ENCODE results near the gene RGL1.

The RGL1 gene

GRCh38 chr1:183821889-183822611 lies 17.1 kb downstream of the RGL1 start:
- DNase-seq (ENCODE audit: low read depth): no peak

DNA sequence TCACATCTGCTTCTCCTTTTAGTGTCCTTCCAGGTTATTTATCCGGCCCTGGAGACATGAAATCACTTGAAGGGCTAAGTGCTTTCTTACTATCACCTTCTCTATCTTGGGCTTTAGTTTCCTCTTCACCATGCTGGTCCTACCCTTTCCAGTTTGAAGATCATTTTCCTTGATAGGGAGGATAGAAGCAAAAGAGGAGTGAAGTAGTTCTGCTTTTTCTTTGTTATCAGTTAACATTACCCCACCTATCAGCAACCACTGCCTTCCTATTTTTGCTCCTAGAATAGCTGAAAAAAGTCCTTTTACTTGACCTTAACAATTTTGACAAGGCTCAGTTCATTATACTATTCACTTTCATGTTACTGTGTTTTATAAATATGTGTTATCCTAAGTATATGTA lies 19.4 kb downstream of the RGL1 start:
- no peak for DNase-seq (ENCODE audit: low read depth)

GRCh38 chr1:183827801-183828200 lies 22.9 kb downstream of the RGL1 start:
- DNase-seq (ENCODE audit: low read depth): no peak

GRCh38 chr1:183830389-183830788 lies 25.5 kb downstream of the RGL1 start:
- no peak for DNase-seq (ENCODE audit: low read depth)

GRCh38 chr1:183831311-183831710 lies 26.4 kb downstream of the RGL1 start:
- DNase-seq (ENCODE audit: low read depth): no peak

DNA sequence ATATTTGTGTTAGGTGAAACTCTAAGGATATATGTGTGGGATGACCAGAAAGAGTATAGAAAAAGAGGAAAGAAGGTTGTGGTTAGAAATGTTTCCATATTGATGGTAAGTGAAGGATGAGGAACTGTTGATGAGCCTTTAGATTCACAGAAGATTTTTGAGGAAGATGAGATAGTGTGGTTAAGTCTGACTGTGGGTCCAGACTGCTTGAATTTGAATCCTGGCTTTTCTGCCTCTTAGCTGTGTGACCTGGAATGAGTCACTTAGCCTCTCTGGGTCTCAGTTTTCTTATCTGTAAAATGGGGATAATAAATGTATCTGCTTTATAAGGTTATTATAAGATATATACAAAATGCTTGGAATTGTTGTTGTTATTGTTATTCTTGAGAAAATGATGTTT lies 27.5 kb downstream of the RGL1 start:
- DNase-seq (ENCODE audit: low read depth): no peak

GRCh38 chr1:183834568-183834967 lies 29.6 kb downstream of the RGL1 start:
- no peak for DNase-seq (ENCODE audit: low read depth)

- no peak for DNase-seq (ENCODE audit: low read depth)
Measured at GRCh38 chr1:183836598-183836997, 31.7 kb downstream of the RGL1 start.

- DNase-seq (ENCODE audit: low read depth): no peak
Measured at GRCh38 chr1:183837062-183837461, 32.1 kb downstream of the RGL1 start.

DNA sequence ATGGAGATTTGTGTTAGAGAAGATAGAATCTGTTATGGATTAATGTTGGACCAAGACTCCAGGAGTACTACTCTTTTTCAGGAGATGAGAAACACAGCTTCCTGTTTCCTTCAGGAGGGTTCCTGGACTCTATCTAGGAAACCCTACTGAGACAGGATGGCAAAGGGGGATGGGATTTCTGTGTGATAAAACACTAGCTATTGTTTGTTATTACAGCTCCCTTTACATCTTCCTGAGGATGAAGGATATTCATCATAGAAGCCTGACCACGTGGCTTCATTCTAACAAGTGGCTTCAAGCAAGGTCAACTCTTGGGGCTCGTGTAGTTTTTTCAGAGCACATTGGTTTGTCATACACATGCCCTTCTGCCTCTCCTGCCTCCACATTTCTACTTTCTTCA lies 33.3 kb downstream of the RGL1 start:
- no peak for DNase-seq (ENCODE audit: low read depth)

DNA sequence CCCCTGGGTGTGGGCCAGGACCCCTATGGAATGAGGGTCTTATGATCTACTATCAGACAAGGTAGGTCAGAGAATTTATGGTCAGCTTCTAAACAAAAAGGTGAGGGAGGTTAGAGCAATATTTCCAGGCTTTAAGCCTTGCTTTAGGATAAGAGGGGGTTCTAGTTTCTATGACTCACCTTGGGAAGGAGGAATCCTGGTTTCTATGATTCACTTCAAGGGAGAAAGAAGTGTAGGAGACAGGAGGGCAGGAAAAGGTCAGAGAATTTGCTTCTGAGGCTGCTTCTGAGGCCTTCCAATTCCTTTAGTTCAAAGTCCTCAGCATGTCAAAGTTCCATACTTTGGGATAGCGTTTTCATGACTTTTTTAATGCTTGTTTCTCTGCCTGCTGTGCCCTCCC lies 35.2 kb downstream of the RGL1 start:
- no peak for DNase-seq (ENCODE audit: low read depth)

- DNase-seq (ENCODE audit: low read depth): no peak
Measured at GRCh38 chr1:183841550-183841949, 36.6 kb downstream of the RGL1 start.

DNA sequence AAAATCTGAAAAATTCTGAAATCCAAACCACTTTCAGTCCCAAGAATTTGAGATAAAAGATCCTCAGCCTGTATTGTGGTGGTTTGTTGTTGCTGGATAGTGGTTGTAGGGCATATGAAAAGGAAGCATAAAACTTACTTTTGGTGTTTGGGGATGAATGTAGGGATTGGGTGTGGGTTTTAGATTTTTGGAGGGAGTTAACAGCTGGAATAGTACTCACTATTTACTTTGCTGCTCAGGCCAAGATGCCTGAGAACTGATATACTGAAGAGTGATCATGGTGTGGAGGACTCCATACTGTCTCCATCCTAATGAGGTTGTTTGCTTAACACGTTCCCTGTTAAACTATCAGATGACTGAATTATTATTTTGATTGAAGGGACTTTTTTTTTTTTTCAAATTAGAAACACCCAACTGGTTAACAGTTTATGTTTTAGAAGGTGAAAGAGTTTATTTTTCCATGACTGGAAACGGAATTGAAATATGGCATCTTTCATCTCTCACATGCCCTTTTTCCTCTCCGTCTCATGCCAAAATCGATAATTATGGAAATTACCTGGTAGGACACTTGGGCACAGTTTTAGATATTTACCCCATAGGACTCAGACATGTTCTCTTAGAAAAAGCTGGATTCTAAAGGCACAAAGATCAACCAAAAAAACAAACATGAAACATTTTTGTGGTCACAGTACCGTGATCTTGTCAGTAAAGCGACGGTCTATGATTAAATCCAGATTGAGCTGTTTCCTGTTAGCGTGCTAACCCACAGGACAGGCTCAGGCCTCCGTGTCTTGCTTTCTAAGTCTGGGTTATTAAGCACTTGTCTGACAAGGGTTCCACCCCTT lies 37.3 kb downstream of the RGL1 start:
- peak; percentile 91 for DNase-seq (ENCODE audit: low read depth)

DNA sequence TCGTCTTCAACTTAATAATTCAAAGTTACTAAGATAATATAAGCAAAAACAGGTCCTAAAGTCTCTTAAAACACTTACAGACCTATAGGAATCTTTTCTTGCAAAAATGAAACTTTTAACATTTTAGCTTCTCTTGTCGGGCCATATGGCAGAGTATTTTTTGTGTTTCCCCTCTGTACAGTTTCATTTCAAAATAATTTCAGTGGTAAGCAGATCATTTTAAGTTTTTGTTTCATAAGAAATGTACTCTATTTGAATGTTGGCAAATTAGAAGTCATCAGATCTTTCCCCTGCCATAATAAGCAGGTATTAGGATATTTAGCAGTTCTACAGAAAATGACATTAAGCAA lies 37.9 kb downstream of the RGL1 start:
- DNase-seq (ENCODE audit: low read depth): no peak

DNA sequence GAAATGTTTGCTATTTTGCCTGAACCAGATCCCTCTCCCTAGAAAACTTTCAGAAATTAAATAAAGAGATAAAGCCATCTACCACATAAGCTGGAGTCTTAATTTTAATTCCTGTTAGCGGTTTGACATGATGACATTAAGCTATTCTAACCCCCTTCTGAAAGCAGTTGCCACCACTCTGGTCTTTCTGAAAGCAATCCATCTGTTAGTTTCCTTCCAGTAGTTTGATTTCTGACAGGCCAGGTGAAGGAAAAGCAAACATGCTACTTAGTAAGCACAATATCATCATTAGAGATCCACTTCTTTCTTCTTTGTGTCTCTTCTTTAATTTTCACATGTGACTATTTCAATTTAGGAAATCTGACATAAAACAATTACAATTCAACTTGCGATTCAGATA lies 39.9 kb downstream of the RGL1 start:
- no peak for DNase-seq (ENCODE audit: low read depth)

- DNase-seq (ENCODE audit: low read depth): no peak
Measured at GRCh38 chr1:183845681-183846080, 40.8 kb downstream of the RGL1 start.

DNA sequence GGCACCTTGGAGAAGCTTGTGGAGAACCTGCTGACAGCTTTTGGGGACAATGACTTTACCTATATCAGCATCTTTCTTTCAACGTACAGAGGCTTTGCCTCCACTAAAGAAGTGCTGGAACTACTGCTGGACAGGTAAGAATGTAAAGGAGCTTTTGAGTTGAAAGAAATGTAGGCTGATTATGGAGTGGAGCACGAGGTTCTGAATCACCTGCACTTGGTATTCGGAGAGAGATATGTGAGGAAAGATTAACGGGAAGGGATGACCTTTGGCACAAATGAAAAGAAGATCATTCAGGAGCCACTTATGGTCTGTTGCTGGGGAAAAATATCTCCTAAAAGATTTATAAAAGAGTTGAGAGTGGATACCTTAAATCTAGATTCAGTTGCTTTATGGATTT lies 42.7 kb downstream of the RGL1 start:
- DNase-seq (ENCODE audit: low read depth): no peak

DNA sequence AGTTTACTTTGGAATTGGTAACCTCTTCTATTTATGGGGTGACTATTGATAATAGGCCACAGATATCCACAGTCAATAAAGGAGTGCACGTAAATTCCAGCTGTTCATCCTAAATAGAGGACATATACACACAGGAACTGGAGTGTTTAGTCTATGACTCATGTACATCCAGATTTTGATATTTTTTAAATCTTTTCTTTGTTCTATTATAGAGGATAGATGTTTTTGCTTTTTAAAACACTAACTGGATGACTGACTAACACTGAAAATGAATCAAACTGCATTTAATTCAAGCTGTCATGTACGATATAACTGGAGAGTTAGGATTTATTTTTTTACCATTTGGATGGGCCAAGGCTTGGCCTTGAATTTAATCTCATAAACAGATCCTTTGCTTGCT lies 45.9 kb downstream of the RGL1 start:
- no peak for DNase-seq (ENCODE audit: low read depth)

- no peak for DNase-seq (ENCODE audit: low read depth)
Measured at GRCh38 chr1:183859119-183859518, 54.2 kb downstream of the RGL1 start.

- peak; percentile 49 for DNase-seq (ENCODE audit: low read depth)
Measured at GRCh38 chr1:183859831-183860230, 54.9 kb downstream of the RGL1 start.

- no peak for DNase-seq (ENCODE audit: low read depth)
Measured at GRCh38 chr1:183862967-183863366, 58.0 kb downstream of the RGL1 start.

- DNase-seq (ENCODE audit: low read depth): no peak
Measured at GRCh38 chr1:183863852-183864251, 58.9 kb downstream of the RGL1 start.

- no peak for DNase-seq (ENCODE audit: low read depth)
Measured at GRCh38 chr1:183864611-183865010, 59.7 kb downstream of the RGL1 start.

DNA sequence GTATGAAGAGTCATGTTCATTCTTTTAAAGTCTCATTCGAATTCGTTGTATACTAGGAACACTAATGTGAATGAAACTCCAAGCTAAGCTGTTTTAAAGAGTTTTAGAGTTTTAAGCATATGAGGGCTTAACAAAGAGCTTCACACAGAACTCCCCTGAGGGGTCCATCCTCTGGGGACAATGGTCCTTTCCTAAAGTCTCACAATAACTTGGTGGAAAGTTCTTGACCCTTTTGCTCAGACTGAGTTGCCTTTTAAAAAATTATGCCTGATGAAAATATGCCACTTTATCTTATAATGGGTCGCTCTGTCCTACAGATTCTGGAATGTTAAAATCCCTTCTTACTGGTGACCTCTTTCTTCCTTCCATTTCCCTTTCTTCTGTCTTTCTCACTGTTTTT lies 64.3 kb downstream of the RGL1 start:
- no peak for DNase-seq (ENCODE audit: low read depth)

All from fibroblast of the conjunctiva (primary cell).